KMS-11 (cell line): ENCODE measurements around the gene POLR3E.

ENCODE experiments used
- H2AFZ ChIP-seq: fragments of 200-600 bp; sonication (generic); 2 replicates; pipeline ENCODE4 v1.6.1; 2016; ENCODE audit warnings: antibody characterized with exemption, mixed run types, low read depth
- H3K27ac ChIP-seq: fragments of 200-600 bp; sonication (generic); 2 replicates; pipeline ENCODE4 v1.6.1; 2016; ENCODE audit warnings: mild to moderate bottlenecking, mixed run types
- H3K27me3 ChIP-seq: fragments of 200-600 bp; sonication (generic); 2 replicates; pipeline ENCODE4 v1.6.1; 2017; ENCODE audit warnings: mild to moderate bottlenecking, low read depth, mixed run types, moderate library complexity; ENCODE audit not compliant: insufficient read depth
- H3K36me3 ChIP-seq: fragments of 200-600 bp; sonication (generic); 2 replicates; pipeline ENCODE4 v1.6.1; 2017; ENCODE audit warnings: mild to moderate bottlenecking, mixed run types; ENCODE audit not compliant: insufficient read depth
- H3K4me1 ChIP-seq: fragments of 200-600 bp; sonication (generic); 2 replicates; pipeline ENCODE4 v1.6.1; 2016; ENCODE audit warnings: mild to moderate bottlenecking, low read depth, mixed run types; ENCODE audit not compliant: poor library complexity, severe bottlenecking
- H3K4me2 ChIP-seq: fragments of 200-600 bp; sonication (generic); 2 replicates; pipeline ENCODE4 v1.7.0; 2016; ENCODE audit warnings: mild to moderate bottlenecking, mixed run types
- H3K4me3 ChIP-seq: fragments of 200-600 bp; sonication (generic); IDR thresholded peaks from 2 replicates; pipeline ENCODE4 v1.6.1; 2017; ENCODE audit warnings: low read depth, low read length, mixed read lengths; ENCODE audit not compliant: insufficient read depth
- H3K79me2 ChIP-seq: fragments of 200-600 bp; sonication (generic); 2 replicates; pipeline ENCODE4 v1.6.1; 2016; ENCODE audit warnings: low read depth, mixed run types; ENCODE audit not compliant: insufficient read depth
- H3K9ac ChIP-seq: fragments of 200-600 bp; sonication (generic); 2 replicates; pipeline ENCODE4 v1.6.1; 2016; ENCODE audit warnings: mild to moderate bottlenecking, mixed run types
- H4K20me1 ChIP-seq: fragments of 200-600 bp; sonication (generic); 2 replicates; pipeline ENCODE4 v1.6.1; 2016; ENCODE audit warnings: mild to moderate bottlenecking, mixed run types; ENCODE audit not compliant: insufficient read depth
- CTCF ChIP-seq: fragments of 200-600 bp; sonication (generic); conservative IDR thresholded peaks from 2 replicates; pipeline ENCODE4 v1.6.1; 2017; ENCODE audit warnings: low read depth, mild to moderate bottlenecking, antibody characterized with exemption, low read length, moderate library complexity, mixed read lengths

The POLR3E gene

GRCh38 chr16:22328081-22328725, 31.0 kb downstream of the POLR3E start:
- Histone ChIP-seq H3K9ac (no peak overlapping the region), H3K36me3 (peaks cover 8% of the 10 kb centered on the region; the same call in 1 of the 2 replicates), H3K4me3 (no peak overlapping the region), H3K27me3 (no peaks in the 10 kb centered on the region), H3K4me1 (no peaks in the 10 kb centered on the region), H3K79me2 (no peaks in the 10 kb centered on the region), H3K4me2 (no peak overlapping the region), H4K20me1 (no peaks in the 10 kb centered on the region), H3K27ac (no peak overlapping the region), H2AFZ (no peak overlapping the region)
- TF ChIP-seq CTCF = no peak

- Histone ChIP-seq H3K4me2 (no peak overlapping the region), H3K9ac (no peak overlapping the region), H3K36me3 (peaks cover 13% of the 10 kb centered on the region; the same call in 1 of the 2 replicates), H3K4me3 (no peak overlapping the region), H3K27ac (no peak overlapping the region), H2AFZ (no peak overlapping the region), H3K27me3 (no peaks in the 10 kb centered on the region), H3K4me1 (no peaks in the 10 kb centered on the region), H4K20me1 (no peaks in the 10 kb centered on the region), H3K79me2 (no peaks in the 10 kb centered on the region)
- TF ChIP-seq CTCF = no peak
Observed at GRCh38 chr16:22329199-22329695, 32.0 kb downstream of the POLR3E start.

GRCh38 chr16:22330326-22330725, 33.1 kb downstream of the POLR3E start:
- H3K9ac ChIP-seq = no peak overlapping the region
- H3K4me2 ChIP-seq = no peak overlapping the region
- no peak for TF ChIP-seq CTCF
- H3K36me3 ChIP-seq = peaks cover 8% of the 10 kb centered on the region; the same call in 1 of the 2 replicates
- H2AFZ ChIP-seq = no peak overlapping the region
- no peaks in the 10 kb centered on the region for H4K20me1 ChIP-seq
- H3K4me1 ChIP-seq = no peaks in the 10 kb centered on the region
- no peaks in the 10 kb centered on the region for H3K27me3 ChIP-seq
- H3K79me2 ChIP-seq = no peaks in the 10 kb centered on the region
- H3K4me3 ChIP-seq = no peak overlapping the region
- H3K27ac ChIP-seq = no peak overlapping the region

- Histone ChIP-seq H4K20me1 (no peaks in the 10 kb centered on the region), H2AFZ (no peak overlapping the region), H3K36me3 (peaks cover 8% of the 10 kb centered on the region; the same call in 1 of the 2 replicates), H3K9ac (no peak overlapping the region), H3K4me1 (no peaks in the 10 kb centered on the region), H3K27me3 (no peaks in the 10 kb centered on the region), H3K27ac (no peak overlapping the region), H3K4me2 (no peak overlapping the region), H3K79me2 (no peaks in the 10 kb centered on the region), H3K4me3 (no peak overlapping the region)
- TF ChIP-seq CTCF = no peak
Observed at GRCh38 chr16:22333457-22333994, 36.3 kb downstream of the POLR3E start.
